ENCODE measurements around the gene NFE2.

Gene NFE2

DNA sequence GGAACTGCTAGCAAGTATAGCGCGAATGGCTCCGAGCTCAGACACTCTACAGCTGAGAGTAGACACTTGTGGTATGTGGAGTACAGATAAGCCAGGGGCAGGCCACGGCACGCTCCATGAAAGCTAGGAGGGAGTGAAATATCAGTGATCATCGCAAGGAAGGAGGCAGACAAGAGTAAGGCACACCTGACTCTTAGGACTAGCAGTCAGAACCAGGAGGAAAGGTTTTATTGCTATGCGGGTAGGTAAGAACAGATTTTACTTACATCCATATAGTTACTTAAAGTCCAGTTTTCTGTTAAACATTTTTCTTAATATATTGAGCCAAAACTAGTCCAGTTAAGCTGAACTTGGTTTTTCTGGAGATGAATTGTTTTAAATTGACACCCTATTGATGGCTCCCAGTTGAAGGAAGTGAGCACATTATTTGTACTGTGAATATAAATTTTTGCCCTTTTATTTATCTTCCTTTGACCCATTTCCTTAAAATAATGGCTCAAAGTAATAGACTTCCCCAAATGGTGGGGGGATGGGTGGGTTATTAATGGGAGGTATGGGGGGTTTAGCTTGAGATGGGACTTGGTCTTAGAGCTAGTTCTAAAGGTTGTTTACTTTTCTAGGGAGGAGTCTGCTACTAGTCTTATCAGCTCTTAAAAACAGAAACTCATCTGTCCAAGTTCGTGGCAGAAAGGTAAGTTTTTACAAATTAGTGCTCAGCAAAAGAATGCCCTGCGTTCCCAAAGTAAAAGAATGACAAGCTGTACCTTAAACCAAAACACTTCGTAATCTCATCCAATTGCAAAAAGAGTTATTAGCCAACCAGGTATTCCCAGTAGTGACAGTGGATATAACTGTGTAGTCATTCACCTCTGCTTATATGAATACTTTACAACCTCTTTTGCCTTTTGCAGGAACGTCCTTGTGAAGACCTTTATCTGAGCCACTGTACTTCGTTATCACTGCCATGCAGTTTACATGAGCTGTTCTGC is 14.5 kb downstream of the NFE2 start:
- ChIA-PET CTCF (interaction anchor here (0.9 to 3.7 kb wide), 11 partner anchors 9 to 93 kb away, joined by 3 to 27 read pairs (median 8); partner anchors contain the start of gene NFE2), POLR2A (interaction anchor here (0.6 to 2.5 kb wide), 21 partner anchors 9 to 102 kb away, joined by 3 to 27 read pairs (median 4); partner anchors contain the start of genes COPZ1, NFE2 and SMUG1)
- H3K4me3 ChIP-seq (ENCODE audit: low read depth, low read length): no peak overlapping the region
- no peaks in the 10 kb centered on the region for H3K9me3 ChIP-seq (ENCODE audit: control insufficient read depth, insufficient read depth, low read depth, low read length)
- H3K27ac ChIP-seq (ENCODE audit: extremely low read depth, low read depth, low read length): no peak overlapping the region
- TF ChIP-seq, protein P1, sequence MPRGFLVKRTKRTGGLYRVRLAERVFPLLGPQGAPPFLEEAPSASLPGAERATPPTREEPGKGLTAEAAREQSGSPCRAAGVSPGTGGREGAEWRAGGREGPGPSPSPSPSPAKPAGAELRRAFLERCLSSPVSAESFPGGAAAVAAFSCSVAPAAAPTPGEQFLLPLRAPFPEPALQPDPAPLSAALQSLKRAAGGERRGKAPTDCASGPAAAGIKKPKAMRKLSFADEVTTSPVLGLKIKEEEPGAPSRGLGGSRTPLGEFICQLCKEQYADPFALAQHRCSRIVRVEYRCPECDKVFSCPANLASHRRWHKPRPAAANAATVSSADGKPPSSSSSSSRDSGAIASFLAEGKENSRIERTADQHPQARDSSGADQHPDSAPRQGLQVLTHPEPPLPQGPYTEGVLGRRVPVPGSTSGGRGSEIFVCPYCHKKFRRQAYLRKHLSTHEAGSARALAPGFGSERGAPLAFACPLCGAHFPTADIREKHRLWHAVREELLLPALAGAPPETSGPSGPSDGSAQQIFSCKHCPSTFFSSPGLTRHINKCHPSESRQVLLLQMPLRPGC (tag by site-specific recombination; IDR thresholded peaks at IDR 0.05): peak; percentile 84; the same call in 1 of the 2 replicates
- TF ChIP-seq, protein P2, sequence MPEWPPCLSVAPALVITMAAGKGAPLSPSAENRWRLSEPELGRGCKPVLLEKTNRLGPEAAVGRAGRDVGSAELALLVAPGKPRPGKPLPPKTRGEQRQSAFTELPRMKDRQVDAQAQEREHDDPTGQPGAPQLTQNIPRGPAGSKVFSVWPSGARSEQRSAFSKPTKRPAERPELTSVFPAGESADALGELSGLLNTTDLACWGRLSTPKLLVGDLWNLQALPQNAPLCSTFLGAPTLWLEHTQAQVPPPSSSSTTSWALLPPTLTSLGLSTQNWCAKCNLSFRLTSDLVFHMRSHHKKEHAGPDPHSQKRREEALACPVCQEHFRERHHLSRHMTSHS (tag by site-specific recombination; IDR thresholded peaks at IDR 0.05): no peak
- TF ChIP-seq ZNF48 (tag by site-specific recombination; IDR thresholded peaks at IDR 0.05) (no peak), BCL11B (tag by site-specific recombination; IDR thresholded peaks at IDR 0.05; ENCODE audit: low read depth) (no peak), ZNF24 (tag by site-specific recombination; IDR thresholded peaks at IDR 0.05) (0 out of 2 replicates have a peak, but pooled peaks have one; percentile 37), ZEB2 (tag by site-specific recombination; IDR thresholded peaks at IDR 0.05) (peak; percentile 20; the same call in 1 of the 2 replicates), ZNF558 (tag by site-specific recombination; IDR thresholded peaks at IDR 0.05) (no peak), WT1 (tag by site-specific recombination; IDR thresholded peaks at IDR 0.05) (peak; percentile 63), IKZF3 (tag by site-specific recombination; IDR thresholded peaks at IDR 0.05) (peak; percentile 48), OSR2 (tag by site-specific recombination; IDR thresholded peaks at IDR 0.05) (no peak; the same call in 1 of the 2 replicates), ZNF114 (tag by site-specific recombination; IDR thresholded peaks at IDR 0.05) (no peak), SCRT2 (tag by site-specific recombination; IDR thresholded peaks at IDR 0.05) (peak; percentile 85), ZBTB17 (tag by site-specific recombination; IDR thresholded peaks at IDR 0.05) (peak; percentile 97), ZNF768 (tag by site-specific recombination; IDR thresholded peaks at IDR 0.05) (no peak), GLIS1 (tag by site-specific recombination; IDR thresholded peaks at IDR 0.05) (0 out of 2 replicates have a peak, but pooled peaks have one; percentile 17), ZNF138 (tag by site-specific recombination; IDR thresholded peaks at IDR 0.05; ENCODE audit: borderline replicate concordance) (no peak), ZNF600 (tag by site-specific recombination; IDR thresholded peaks at IDR 0.05) (peak; percentile 88), ZFP69B (tag by site-specific recombination; IDR thresholded peaks at IDR 0.05) (no peak), ZXDB (tag by site-specific recombination; IDR thresholded peaks at IDR 0.05) (peak; percentile 49), ZNF549 (tag by site-specific recombination; IDR thresholded peaks at IDR 0.05) (no peak), ZNF626 (tag by site-specific recombination; IDR thresholded peaks at IDR 0.05) (no peak), KLF7 (tag by site-specific recombination; IDR thresholded peaks at IDR 0.05; ENCODE audit: borderline replicate concordance) (no peak), SP7 (tag by site-specific recombination; IDR thresholded peaks at IDR 0.05) (0 out of 2 replicates have a peak, but pooled peaks have one; percentile 45), ZNF792 (tag by site-specific recombination; IDR thresholded peaks at IDR 0.05) (no peak), SCRT1 (tag by site-specific recombination; IDR thresholded peaks at IDR 0.05; ENCODE audit: borderline replicate concordance) (peak; percentile 91), PRDM1 (tag by site-specific recombination; IDR thresholded peaks at IDR 0.05) (peak; percentile 55; the same call in 1 of the 2 replicates), ZNF404 (tag by site-specific recombination; IDR thresholded peaks at IDR 0.05) (no peak)
- TF ChIP-seq, protein P3, sequence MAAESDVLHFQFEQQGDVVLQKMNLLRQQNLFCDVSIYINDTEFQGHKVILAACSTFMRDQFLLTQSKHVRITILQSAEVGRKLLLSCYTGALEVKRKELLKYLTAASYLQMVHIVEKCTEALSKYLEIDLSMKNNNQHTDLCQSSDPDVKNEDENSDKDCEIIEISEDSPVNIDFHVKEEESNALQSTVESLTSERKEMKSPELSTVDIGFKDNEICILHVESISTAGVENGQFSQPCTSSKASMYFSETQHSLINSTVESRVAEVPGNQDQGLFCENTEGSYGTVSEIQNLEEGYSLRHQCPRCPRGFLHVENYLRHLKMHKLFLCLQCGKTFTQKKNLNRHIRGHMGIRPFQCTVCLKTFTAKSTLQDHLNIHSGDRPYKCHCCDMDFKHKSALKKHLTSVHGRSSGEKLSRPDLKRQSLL (tag by site-specific recombination; IDR thresholded peaks at IDR 0.05): 0 out of 2 replicates have a peak, but pooled peaks have one; percentile 25
- TF ChIP-seq, protein P4, sequence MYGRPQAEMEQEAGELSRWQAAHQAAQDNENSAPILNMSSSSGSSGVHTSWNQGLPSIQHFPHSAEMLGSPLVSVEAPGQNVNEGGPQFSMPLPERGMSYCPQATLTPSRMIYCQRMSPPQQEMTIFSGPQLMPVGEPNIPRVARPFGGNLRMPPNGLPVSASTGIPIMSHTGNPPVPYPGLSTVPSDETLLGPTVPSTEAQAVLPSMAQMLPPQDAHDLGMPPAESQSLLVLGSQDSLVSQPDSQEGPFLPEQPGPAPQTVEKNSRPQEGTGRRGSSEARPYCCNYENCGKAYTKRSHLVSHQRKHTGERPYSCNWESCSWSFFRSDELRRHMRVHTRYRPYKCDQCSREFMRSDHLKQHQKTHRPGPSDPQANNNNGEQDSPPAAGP (tag by site-specific recombination; IDR thresholded peaks at IDR 0.05): peak; percentile 48; the same call in 1 of the 2 replicates
- TF ChIP-seq, protein P5, sequence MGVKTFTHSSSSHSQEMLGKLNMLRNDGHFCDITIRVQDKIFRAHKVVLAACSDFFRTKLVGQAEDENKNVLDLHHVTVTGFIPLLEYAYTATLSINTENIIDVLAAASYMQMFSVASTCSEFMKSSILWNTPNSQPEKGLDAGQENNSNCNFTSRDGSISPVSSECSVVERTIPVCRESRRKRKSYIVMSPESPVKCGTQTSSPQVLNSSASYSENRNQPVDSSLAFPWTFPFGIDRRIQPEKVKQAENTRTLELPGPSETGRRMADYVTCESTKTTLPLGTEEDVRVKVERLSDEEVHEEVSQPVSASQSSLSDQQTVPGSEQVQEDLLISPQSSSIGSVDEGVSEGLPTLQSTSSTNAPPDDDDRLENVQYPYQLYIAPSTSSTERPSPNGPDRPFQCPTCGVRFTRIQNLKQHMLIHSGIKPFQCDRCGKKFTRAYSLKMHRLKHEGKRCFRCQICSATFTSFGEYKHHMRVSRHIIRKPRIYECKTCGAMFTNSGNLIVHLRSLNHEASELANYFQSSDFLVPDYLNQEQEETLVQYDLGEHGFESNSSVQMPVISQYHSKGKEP (tag by site-specific recombination; IDR thresholded peaks at IDR 0.05): no peak
- H3K36me3 ChIP-seq (ENCODE audit: control insufficient read depth in 2 of 2, insufficient read depth in 1 of 2, low read length in 2 of 2): peaks cover 53 to 66% of the 10 kb centered on the region in 2 experiments
- H3K4me1 ChIP-seq (ENCODE audit: control insufficient read depth, insufficient read depth, low read length): peaks cover 7% of the 10 kb centered on the region

All from HEK293 (cell line).